K562 (cell line): ENCODE data around the gene CABP4. TPM values are rescaled to one million over a fixed set of nuclear protein-coding genes. Genes with fewer than 3 reads are reported as not detected.
A peak's percentile ranks its signal among the peaks of the same experiment; 100 is the strongest.

Source experiments
- AFF1 ChIP-seq, 2 experiments: fragments of 450-650 bp; IDR thresholded peaks; 2 replicates each; pipeline ENCODE4 v1.6.1; 2018; ENCODE audit warnings: mild to moderate bottlenecking in 2 of 2, low read depth in 1 of 2; ENCODE audit not compliant: partially characterized antibody in 2 of 2
- ARID3A ChIP-seq: IDR thresholded peaks from 2 replicates; pipeline ENCODE4 v1.6.1; 2012; ENCODE audit warnings: low read depth, low read length, improper control_type of control experiment, borderline replicate concordance
- BRD9 ChIP-seq: fragments of 450-650 bp; IDR thresholded peaks from 2 replicates; pipeline ENCODE4 v1.6.1; 2018; ENCODE audit warnings: low read depth; ENCODE audit not compliant: partially characterized antibody
- CCAR2 ChIP-seq: fragments of 200-400 bp; formaldehyde crosslinking; IDR thresholded peaks from 2 replicates; pipeline ENCODE4 v1.6.1; 2017; ENCODE audit warnings: mild to moderate bottlenecking, low read depth, low read length
- CTBP1 ChIP-seq: fragments of 450-650 bp; IDR thresholded peaks from 2 replicates; pipeline ENCODE4 v1.6.1; 2016; ENCODE audit warnings: borderline replicate concordance
- EP300 ChIP-seq: IDR thresholded peaks from 2 replicates; pipeline ENCODE4 v1.6.1; 2012; ENCODE audit warnings: low read length, improper control_type of control experiment
- FOXP4 ChIP-seq: sonication (generic); formaldehyde crosslinking; IDR thresholded peaks from 2 replicates; pipeline ENCODE4 v1.8.0; 2022; ENCODE audit warnings: mild to moderate bottlenecking, missing genetic modification reagents, borderline replicate concordance
- HBP1 ChIP-seq: fragments of 450-650 bp; formaldehyde crosslinking; IDR thresholded peaks from 2 replicates; pipeline ENCODE4 v1.4.0; 2022; ENCODE audit warnings: missing genetic modification characterization
- HLTF ChIP-seq: fragments of 450-650 bp; IDR thresholded peaks from 2 replicates; pipeline ENCODE4 v1.6.1; 2016
- HNRNPH1 ChIP-seq: fragments of 200-400 bp; formaldehyde crosslinking; optimal IDR thresholded peaks from 2 replicates; pipeline ENCODE3; 2017; ENCODE audit warnings: low read depth, mild to moderate bottlenecking, low read length, moderate library complexity
- KDM5B ChIP-seq: fragments of 200-600 bp; sonication (generic); IDR thresholded peaks from 2 replicates; pipeline ENCODE4 v1.6.1; 2012; ENCODE audit warnings: low read depth, mild to moderate bottlenecking, moderate library complexity, low read length, control low read depth, inconsistent platforms; ENCODE audit not compliant: insufficient replicate concordance
- RUNX1 ChIP-seq: sonication (generic); IDR thresholded peaks from 2 replicates; pipeline ENCODE4 v1.6.1; 2016; ENCODE audit warnings: antibody characterized with exemption, low read depth
- SMAD4 ChIP-seq: fragments of 250-450 bp; sonication (Bioruptor Pico); conservative IDR thresholded peaks from 2 replicates; pipeline ENCODE4 v1.8.0; 2021; ENCODE audit warnings: inconsistent platforms, mild to moderate bottlenecking, moderate library complexity
- TBP ChIP-seq: optimal IDR thresholded peaks from 2 replicates; pipeline ENCODE3; 2011; ENCODE audit warnings: low read depth, low read length, improper control_type of control experiment
- TEAD1 ChIP-seq, 2 experiments: fragments of 450-650 bp in 1 of 2; sonication (generic) in 1 of 2; formaldehyde crosslinking; IDR thresholded peaks; 2 replicates each; pipeline versions ENCODE4 v1.4.0 to v1.8.0; 2020 to 2022; ENCODE audit warnings: mild to moderate bottlenecking in 2 of 2, missing genetic modification reagents in 1 of 2
- ZNF263 ChIP-seq: sonication (generic); formaldehyde crosslinking; IDR thresholded peaks from 2 replicates; pipeline ENCODE4 v1.8.0; 2022; ENCODE audit warnings: mild to moderate bottlenecking, missing genetic modification reagents, borderline replicate concordance
- ZNF780A ChIP-seq: fragments of 250-450 bp; sonication (Bioruptor Pico); IDR thresholded peaks from 2 replicates; pipeline ENCODE4 v1.5.0; 2021; ENCODE audit warnings: mild to moderate bottlenecking
- polyA plus RNA-seq, 8 experiments: library from polyadenylated mRNA; depleted of rRNA in 4 of 8; stranded (reverse) in 5 of 8; unstranded in 3 of 8; fragments of >200 nt; fragmentation: Nextera tagmentation in 2 of 8; fragmentation: Illumina TruSeq in 1 of 8; extraction: Ambion mirVana in 2 of 8; extraction: Trizol in 1 of 8; gene quantifications; 2 replicates each; pipeline versions ENCODE4 v1.2.1 to v1.2.3, GENCODE V29; 2011 to 2014; ENCODE audit warnings: inconsistent platforms in 1 of 8, missing spikeins in 1 of 8
- total RNA-seq, 7 experiments: library from RNA; depleted of rRNA in 6 of 7; stranded (reverse); fragments of >200 nt in 6 of 7; fragmentation: Illumina TruSeq in 2 of 7; extraction: Trizol in 2 of 7; gene quantifications; 2 replicates each; pipeline versions ENCODE4 v1.2.1 to v1.2.3, GENCODE V29; 2011 to 2021; ENCODE audit warnings: low replicate concordance in 1 of 7

CABP4 gene
- total and polyA plus RNA-seq, 9 of the 15 experiments (the other 6 are each of a cell fraction or from before 2014, with no cell fraction given), result 0.11 TPM; not detected in 8

- no peak for TF ChIP-seq AFF1 (IDR thresholded peaks at IDR 0.05; ENCODE audit: low read depth in 1 of 2, partially characterized antibody in 2 of 2)
- TF ChIP-seq RUNX1, result 0 out of 2 replicates have a peak, but pooled peaks have one; percentile 32
- no peak for TF ChIP-seq BRD9
- 0 out of 2 replicates have a peak, but pooled peaks have one; percentile 19 for TF ChIP-seq EP300
- no peak for TF ChIP-seq ZNF780A (CRISPR knock-in tag)
- TF ChIP-seq HNRNPH1, result no peak
- TF ChIP-seq SMAD4 (CRISPR knock-in tag), result peak; percentile 92
- TF ChIP-seq CCAR2, result no peak
- TF ChIP-seq HBP1, result no peak
- TF ChIP-seq TEAD1 (CRISPR knock-in tag; IDR thresholded peaks at IDR 0.05), result peak; percentile 39 to 54; a peak in 2 of 4 replicates
- TF ChIP-seq KDM5B, result no peak
- TF ChIP-seq ZNF263 (CRISPR knock-in tag), result no peak
- TF ChIP-seq TBP, result peak; percentile 52
- TF ChIP-seq CTBP1, result peak; percentile 56; the same call in 1 of the 2 replicates
- no peak for TF ChIP-seq FOXP4 (CRISPR knock-in tag)
- TF ChIP-seq ARID3A, result no peak
- TF ChIP-seq HLTF, result no peak
Observed at GRCh38 chr11:67463680-67464410, 8.7 kb downstream of the CABP4 start (continued).
